ENCODE measurements around the gene TK1. TPM values are rescaled to one million over a fixed set of nuclear protein-coding genes. Genes with fewer than 3 reads are reported as not detected.
A peak's percentile ranks its signal among the peaks of the same experiment; 100 is the strongest.
"Not testable (repeated sequence)": the region's sequence is repeated elsewhere in the genome, so short reads cannot be mapped to it uniquely, and the experiment has no call there.

TK1 gene
- 147 and 288 TPM in 2 replicates for total RNA-seq (2014; rRNA removed; shearing (Covaris generic); ENCODE audit: low replicate concordance)

- peak; percentile 97 for DNase-seq
- Histone ChIP-seq H3K27me3 (no peaks in the 10 kb centered on the region), H3K36me3 (peaks cover 41% of the 10 kb centered on the region), H3K9me3 (no peaks in the 10 kb centered on the region), H3K4me3 (peak within 1 kb of the TSS; percentile 72)
Measured at GRCh38 chr17:78186692-78187595, at the start of gene TK1, which contains the start of gene AFMID. TK1 (minus strand) TSS chr17:78187052; CDS start chr17:78186994, 58 bp downstream. AFMID (plus strand) TSS chr17:78187362; CDS start chr17:78187371, 9 bp downstream.

- no peaks in the 10 kb centered on the region for H3K9me3 ChIP-seq
- DNase-seq = no peak
- H3K27me3 ChIP-seq = peaks cover 11% of the 10 kb centered on the region
- H3K4me3 ChIP-seq = no peak overlapping the region
- no peaks in the 10 kb centered on the region for H3K36me3 ChIP-seq
Measured at GRCh38 chr17:78235885-78236284, 49.0 kb upstream of the TK1 start.

DNA sequence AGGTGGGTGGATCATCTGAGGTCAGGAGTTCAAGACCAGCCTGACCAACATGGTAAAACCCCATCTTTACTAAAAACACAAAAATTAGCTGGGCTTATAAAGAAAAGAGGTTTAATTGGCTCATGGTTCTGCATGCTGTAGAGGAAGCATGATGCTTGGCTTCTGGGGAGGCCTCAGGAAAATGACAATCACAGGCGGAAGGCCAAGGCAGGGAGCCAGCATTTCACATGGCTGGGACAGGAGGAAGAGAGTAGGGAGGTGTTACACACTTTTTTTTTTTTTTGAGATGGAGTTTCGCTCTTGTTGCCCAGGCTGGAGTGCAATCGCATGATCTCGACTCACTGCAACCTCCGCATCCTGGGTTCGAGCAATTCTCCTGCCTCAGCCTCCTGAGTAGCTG is 48.2 kb upstream of the TK1 start:
- not testable (repeated sequence) for H3K36me3 ChIP-seq, H3K9me3 ChIP-seq, DNase-seq, H3K4me3 ChIP-seq
- peaks cover 15% of the 10 kb centered on the region for H3K27me3 ChIP-seq

DNA sequence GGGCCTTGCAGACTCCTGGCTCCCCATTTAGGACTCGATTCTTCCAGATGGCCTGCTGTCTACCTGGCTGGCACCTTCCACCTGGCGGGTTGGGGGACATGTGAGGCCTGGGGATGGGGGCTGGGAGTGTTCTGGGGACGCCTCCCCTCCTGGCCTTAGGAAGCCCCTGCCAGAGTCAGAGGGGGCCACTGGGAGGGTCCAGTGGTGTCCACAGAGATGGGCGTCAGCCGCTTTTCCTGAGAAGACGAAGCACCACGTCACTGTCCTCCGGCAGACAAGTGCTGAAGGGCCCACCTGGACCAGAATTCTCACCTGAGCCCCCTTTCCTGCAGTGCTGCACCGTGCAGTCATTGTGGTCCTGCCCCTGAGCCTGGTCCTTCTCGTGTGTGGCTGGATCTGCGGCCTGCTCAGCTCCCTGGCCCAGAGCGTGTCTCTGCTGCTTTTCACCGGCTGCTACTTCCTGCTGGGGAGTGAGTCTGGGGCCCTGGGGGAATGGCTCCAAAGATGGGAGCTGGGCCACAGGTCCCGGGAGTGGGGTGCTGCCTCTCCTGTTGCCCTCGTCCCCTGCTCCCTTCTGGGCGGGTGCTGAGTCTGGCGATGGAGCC is 47.5 kb upstream of the TK1 start:
- H3K4me3 ChIP-seq = no peak overlapping the region
- no peak for DNase-seq
- H3K9me3 ChIP-seq = no peaks in the 10 kb centered on the region
- H3K36me3 ChIP-seq = no peaks in the 10 kb centered on the region
- H3K27me3 ChIP-seq = peaks cover 15% of the 10 kb centered on the region

GRCh38 chr17:78233678-78234077 is 46.8 kb upstream of the TK1 start:
- Histone ChIP-seq H3K4me3 (no peak overlapping the region), H3K9me3 (no peaks in the 10 kb centered on the region), H3K36me3 (no peaks in the 10 kb centered on the region), H3K27me3 (peaks cover 15% of the 10 kb centered on the region)
- no peak for DNase-seq

DNA sequence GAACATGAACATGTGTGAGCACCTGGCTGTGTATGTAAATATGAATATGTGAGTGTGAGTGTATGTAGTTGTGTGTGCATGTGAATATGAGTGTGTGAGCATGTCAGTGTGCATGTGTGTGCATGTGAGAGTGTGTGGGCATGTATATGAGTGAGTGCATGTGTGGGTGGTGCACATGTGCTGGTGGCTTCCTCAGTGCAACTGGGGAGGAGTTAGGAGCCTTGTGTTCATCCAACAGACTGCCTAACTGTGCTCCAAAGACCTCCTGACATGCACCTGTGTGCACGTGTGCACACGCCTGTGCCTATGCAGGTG is 46.0 kb upstream of the TK1 start:
- H3K36me3 ChIP-seq = no peaks in the 10 kb centered on the region
- H3K9me3 ChIP-seq = no peaks in the 10 kb centered on the region
- H3K27me3 ChIP-seq = peaks cover 15% of the 10 kb centered on the region
- DNase-seq = no peak
- no peak overlapping the region for H3K4me3 ChIP-seq

DNA sequence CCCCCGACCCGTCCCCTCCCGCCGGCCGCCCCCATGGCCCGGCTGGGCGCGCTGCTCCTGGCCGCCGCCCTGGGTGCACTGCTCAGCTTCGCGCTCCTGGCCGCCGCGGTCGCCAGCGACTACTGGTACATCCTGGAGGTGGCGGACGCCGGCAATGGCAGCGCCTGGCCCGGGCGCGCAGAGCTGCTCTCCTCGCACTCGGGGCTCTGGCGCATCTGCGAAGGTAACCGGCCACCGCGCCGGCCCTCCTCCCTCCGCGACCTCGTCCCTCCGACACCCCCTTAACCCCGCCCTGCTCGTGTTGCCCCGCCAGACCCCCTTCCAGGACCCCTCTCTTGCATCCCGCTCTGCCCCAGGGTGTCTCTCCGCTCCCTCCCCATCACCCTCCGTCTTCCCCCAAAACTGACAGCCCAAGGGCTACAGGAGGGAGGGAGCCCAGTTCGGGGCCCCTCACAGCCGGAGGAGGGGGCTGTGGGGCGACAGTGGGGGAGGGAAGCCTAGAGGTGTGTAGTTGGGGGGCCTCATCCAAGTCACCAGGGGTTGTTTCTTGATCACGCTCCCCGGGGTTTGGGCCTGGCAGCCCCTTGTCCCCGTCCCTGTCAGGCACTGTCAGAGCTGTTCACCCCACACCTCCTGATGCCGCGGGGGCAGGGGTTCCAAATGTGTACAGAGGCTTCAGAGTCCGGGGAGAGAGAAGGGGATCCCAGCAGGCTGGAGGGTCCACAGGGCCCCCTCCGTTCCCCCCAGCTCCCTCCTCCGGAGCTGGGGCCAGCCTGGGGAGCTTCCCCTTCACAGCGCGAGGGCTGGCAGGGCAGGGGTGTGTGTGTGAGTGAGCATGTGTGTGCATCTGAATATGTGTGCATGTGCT is 45.4 kb upstream of the TK1 start:
- Histone ChIP-seq H3K36me3 (no peaks in the 10 kb centered on the region), H3K9me3 (no peaks in the 10 kb centered on the region), H3K4me3 (no peak overlapping the region), H3K27me3 (peaks cover 15% of the 10 kb centered on the region)
- DNase-seq = no peak

- no peak for DNase-seq
- no peaks in the 10 kb centered on the region for H3K36me3 ChIP-seq
Measured at GRCh38 chr17:78230996-78231935, 44.4 kb upstream of the TK1 start, which contains the start of gene TMEM235. TMEM235 (plus strand) TSS chr17:78231631; CDS start chr17:78232024, 393 bp downstream.

GRCh38 chr17:78230252-78230962 is 43.6 kb upstream of the TK1 start:
- H3K36me3 ChIP-seq = no peaks in the 10 kb centered on the region
- H3K4me3 ChIP-seq = no peak overlapping the region
- H3K27me3 ChIP-seq = peaks cover 15% of the 10 kb centered on the region
- no peaks in the 10 kb centered on the region for H3K9me3 ChIP-seq
- DNase-seq = no peak

More at GRCh38 chr17:78230996-78231935, 44.4 kb upstream of the TK1 start, which contains the start of gene TMEM235:
- no peaks in the 10 kb centered on the region for H3K9me3 ChIP-seq
- peaks cover 15% of the 10 kb centered on the region for H3K27me3 ChIP-seq
- H3K4me3 ChIP-seq = no peak within 1 kb of the TSS

DNA sequence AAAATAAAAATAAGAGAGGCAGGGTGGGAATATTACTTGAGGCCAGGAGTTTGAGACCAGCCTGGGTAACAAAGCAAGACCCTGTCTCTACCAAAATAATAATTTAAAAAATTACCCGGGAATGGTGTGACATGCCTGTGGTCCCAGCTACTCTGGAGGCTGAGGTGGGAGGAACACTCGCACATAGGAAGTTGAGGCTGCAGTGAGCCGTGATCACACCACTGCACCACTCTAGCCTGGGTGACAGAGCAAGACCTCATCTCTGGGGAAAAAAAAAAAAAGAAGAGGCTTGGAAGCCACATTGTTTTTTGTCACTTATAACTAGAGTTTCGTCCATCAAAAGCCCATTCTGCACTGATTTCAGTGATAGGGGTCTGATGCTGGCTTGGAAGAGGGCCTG is 41.3 kb upstream of the TK1 start:
- H3K36me3 ChIP-seq = peaks cover 20% of the 10 kb centered on the region
- DNase-seq = no peak

GRCh38 chr17:78227455-78227916 is 40.6 kb upstream of the TK1 start:
- Histone ChIP-seq H3K9me3 (no peaks in the 10 kb centered on the region), H3K36me3 (peaks cover 27% of the 10 kb centered on the region), H3K4me3 (no peak overlapping the region), H3K27me3 (peaks cover 15% of the 10 kb centered on the region)
- DNase-seq = no peak

More for the DNA sequence above, 41.3 kb upstream of the TK1 start:
- peaks cover 15% of the 10 kb centered on the region for H3K27me3 ChIP-seq
- no peaks in the 10 kb centered on the region for H3K9me3 ChIP-seq
- no peak overlapping the region for H3K4me3 ChIP-seq

GRCh38 chr17:78226759-78227454 is 40.1 kb upstream of the TK1 start:
- Histone ChIP-seq H3K36me3 (peaks cover 31% of the 10 kb centered on the region), H3K4me3 (no peak overlapping the region), H3K27me3 (peaks cover 11% of the 10 kb centered on the region), H3K9me3 (no peaks in the 10 kb centered on the region)
- no peak for DNase-seq

GRCh38 chr17:78226055-78226758 is 39.4 kb upstream of the TK1 start:
- Histone ChIP-seq H3K9me3 (no peaks in the 10 kb centered on the region), H3K4me3 (no peak overlapping the region), H3K36me3 (peaks cover 38% of the 10 kb centered on the region), H3K27me3 (peaks cover 7% of the 10 kb centered on the region)
- DNase-seq = no peak

Measured in MG63 (cell line).